ENCODE data around the gene FHIT. TPM values are rescaled to one million over a fixed set of nuclear protein-coding genes. Genes with fewer than 3 reads are reported as not detected.

FHIT gene
- total and polyA plus RNA-seq, 4 donors: 2.1 to 14.7 (median 6.6) TPM

GRCh38 chr3:60610441-60611112, 640.7 kb downstream of the FHIT start (continued):
- TF ChIP-seq, protein P1, sequence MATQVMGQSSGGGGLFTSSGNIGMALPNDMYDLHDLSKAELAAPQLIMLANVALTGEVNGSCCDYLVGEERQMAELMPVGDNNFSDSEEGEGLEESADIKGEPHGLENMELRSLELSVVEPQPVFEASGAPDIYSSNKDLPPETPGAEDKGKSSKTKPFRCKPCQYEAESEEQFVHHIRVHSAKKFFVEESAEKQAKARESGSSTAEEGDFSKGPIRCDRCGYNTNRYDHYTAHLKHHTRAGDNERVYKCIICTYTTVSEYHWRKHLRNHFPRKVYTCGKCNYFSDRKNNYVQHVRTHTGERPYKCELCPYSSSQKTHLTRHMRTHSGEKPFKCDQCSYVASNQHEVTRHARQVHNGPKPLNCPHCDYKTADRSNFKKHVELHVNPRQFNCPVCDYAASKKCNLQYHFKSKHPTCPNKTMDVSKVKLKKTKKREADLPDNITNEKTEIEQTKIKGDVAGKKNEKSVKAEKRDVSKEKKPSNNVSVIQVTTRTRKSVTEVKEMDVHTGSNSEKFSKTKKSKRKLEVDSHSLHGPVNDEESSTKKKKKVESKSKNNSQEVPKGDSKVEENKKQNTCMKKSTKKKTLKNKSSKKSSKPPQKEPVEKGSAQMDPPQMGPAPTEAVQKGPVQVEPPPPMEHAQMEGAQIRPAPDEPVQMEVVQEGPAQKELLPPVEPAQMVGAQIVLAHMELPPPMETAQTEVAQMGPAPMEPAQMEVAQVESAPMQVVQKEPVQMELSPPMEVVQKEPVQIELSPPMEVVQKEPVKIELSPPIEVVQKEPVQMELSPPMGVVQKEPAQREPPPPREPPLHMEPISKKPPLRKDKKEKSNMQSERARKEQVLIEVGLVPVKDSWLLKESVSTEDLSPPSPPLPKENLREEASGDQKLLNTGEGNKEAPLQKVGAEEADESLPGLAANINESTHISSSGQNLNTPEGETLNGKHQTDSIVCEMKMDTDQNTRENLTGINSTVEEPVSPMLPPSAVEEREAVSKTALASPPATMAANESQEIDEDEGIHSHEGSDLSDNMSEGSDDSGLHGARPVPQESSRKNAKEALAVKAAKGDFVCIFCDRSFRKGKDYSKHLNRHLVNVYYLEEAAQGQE (IDR thresholded peaks at IDR 0.05): no peak
- no peak for TF ChIP-seq HNF4A (conservative IDR thresholded peaks at IDR 0.05)

- no peak overlapping the region for H3K9ac ChIP-seq (ENCODE audit: low read depth in 1 of 2, low read length in 2 of 2)
- H3K27ac ChIP-seq (ENCODE audit: low read depth in 1 of 2, low read length in 2 of 2): no peak overlapping the region
- TF ChIP-seq RXRA (IDR thresholded peaks at IDR 0.05): no peak
- TF ChIP-seq, protein P1 (IDR thresholded peaks at IDR 0.05): no peak
- no peak for TF ChIP-seq ATF3 (IDR thresholded peaks at IDR 0.05)
- TF ChIP-seq FOXA1 (IDR thresholded peaks at IDR 0.05): no peak
- TF ChIP-seq JUND (IDR thresholded peaks at IDR 0.05): no peak
- no peak for TF ChIP-seq SP1 (IDR thresholded peaks at IDR 0.05)
- no peak for TF ChIP-seq NR2F2 (IDR thresholded peaks at IDR 0.05)
- TF ChIP-seq YY1 (IDR thresholded peaks at IDR 0.05): no peak
- no peaks in the 10 kb centered on the region for H3K4me1 ChIP-seq (ENCODE audit: control insufficient read depth in 4 of 4, insufficient read depth in 4 of 4, low read length in 3 of 4)
- no peak for DNase-seq (ENCODE audit: low spot score)
- no peak overlapping the region for H3K4me3 ChIP-seq (ENCODE audit: low read depth in 1 of 3, low read length in 3 of 3)
- WGBS: 87% methylated on average over 4 of the region's 4 CpGs
- H3K27me3 ChIP-seq (ENCODE audit: control insufficient read depth in 4 of 4, insufficient read depth in 4 of 4, low read length in 3 of 4): no peaks in the 10 kb centered on the region
- H3K36me3 ChIP-seq (ENCODE audit: control insufficient read depth in 4 of 4, insufficient read depth in 3 of 4, low read depth in 1 of 4, low read length in 3 of 4): no peaks in the 10 kb centered on the region
- H3K9me3 ChIP-seq (ENCODE audit: control insufficient read depth in 4 of 4, low read length in 3 of 4): no peaks in the 10 kb centered on the region
These were observed 641.8 kb downstream of the FHIT start for GRCh38 chr3:60609446-60609845.

- Histone ChIP-seq H3K4me3 (ENCODE audit: low read depth in 1 of 3, low read length in 3 of 3) (no peak overlapping the region), H3K9me3 (ENCODE audit: control insufficient read depth in 4 of 4, low read length in 3 of 4) (no peaks in the 10 kb centered on the region), H3K27ac (ENCODE audit: low read depth in 1 of 2, low read length in 2 of 2) (no peak overlapping the region), H3K36me3 (ENCODE audit: control insufficient read depth in 4 of 4, insufficient read depth in 3 of 4, low read depth in 1 of 4, low read length in 3 of 4) (no peaks in the 10 kb centered on the region), H3K27me3 (ENCODE audit: control insufficient read depth in 4 of 4, insufficient read depth in 4 of 4, low read length in 3 of 4) (no peaks in the 10 kb centered on the region), H3K4me1 (ENCODE audit: control insufficient read depth in 4 of 4, insufficient read depth in 4 of 4, low read length in 3 of 4) (peaks cover 3 to 8% (median 4%) of the 10 kb centered on the region in 4 donors), H3K9ac (ENCODE audit: low read depth in 1 of 2, low read length in 2 of 2) (no peak overlapping the region)
- 95% methylated on average over 3 of the region's 3 CpGs for WGBS
- DNase-seq (ENCODE audit: low spot score): no peak
- TF ChIP-seq HNF4A (conservative IDR thresholded peaks at IDR 0.05) (no peak), SP1 (IDR thresholded peaks at IDR 0.05) (no peak)
These were observed 647.4 kb downstream of the FHIT start for GRCh38 chr3:60603860-60604259.

Measured in liver (tissue), 9 donors.